Fibroblast of skin of right quadriceps (primary cell): Measurements from ENCODE around the gene ZNF432.
"Not testable (repeated sequence)": the region's sequence is repeated elsewhere in the genome, so short reads cannot be mapped to it uniquely, and the experiment has no call there.

ENCODE experiments used
- DNase-seq: peaks from one replicate; pipeline ENCODE4 v3.0.0-alpha.2; 2013

The ZNF432 gene

DNA sequence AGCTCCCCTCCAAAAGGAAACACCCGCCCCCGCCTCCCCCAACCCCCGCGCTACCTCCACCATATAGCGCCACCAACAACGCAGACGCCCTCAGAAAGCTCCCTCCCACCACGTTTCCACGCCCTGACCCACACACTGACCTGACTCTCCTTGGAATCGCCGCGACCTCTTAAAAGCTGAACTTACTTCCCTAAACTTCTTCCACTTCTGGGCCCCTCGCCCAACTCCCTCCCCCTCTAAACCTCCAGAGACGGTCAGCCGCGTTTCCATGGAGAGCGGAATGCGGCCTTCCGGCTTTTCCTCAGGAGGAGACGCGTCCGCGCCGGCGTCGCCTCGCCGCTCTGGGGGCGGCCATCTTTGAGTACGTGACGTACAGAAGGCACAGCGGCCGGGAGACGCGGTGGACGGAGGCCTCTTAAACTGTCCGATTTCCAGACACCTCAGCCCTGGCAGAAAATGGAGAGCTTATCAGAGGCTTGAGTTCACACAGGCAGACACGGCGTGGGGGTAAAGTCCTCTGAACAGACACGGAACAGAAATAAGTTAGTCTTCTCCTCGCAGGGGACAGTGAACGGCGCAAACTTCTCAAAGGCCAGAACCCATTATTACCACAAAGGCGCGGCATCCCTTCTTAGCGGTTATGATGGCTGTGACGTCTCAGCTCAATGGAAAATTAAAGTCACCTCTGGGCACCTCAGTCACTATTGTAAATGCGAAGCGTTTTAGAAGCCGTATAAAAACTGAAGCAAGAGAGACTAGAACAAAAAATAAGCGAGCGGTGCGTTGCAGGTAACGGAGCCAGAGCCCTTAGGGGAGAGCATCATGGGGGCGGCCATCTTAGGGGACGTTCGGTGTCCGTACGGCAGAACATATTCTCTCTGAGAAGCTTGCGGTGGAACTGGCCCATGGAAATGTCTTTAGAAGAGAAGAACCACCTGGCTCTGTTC is at the start of gene ZNF432:
Gene ZNF432, minus strand, starts transcription at position 284 of the 947 bp plus-strand sequence. CDS start 1,970 bp downstream, outside the sequence.
- peak; percentile 93 for DNase-seq

GRCh38 chr19:52096416-52096815 is 47.8 kb upstream of the ZNF432 start:
- DNase-seq, result not testable (repeated sequence)

GRCh38 chr19:52095172-52096014 is 46.8 kb upstream of the ZNF432 start, which contains the start of gene ZNF841:
ZNF841 (minus strand) TSS chr19:52095765; CDS start chr19:52084801, 10,964 bp downstream.
- DNase-seq, result peak; percentile 92

DNA sequence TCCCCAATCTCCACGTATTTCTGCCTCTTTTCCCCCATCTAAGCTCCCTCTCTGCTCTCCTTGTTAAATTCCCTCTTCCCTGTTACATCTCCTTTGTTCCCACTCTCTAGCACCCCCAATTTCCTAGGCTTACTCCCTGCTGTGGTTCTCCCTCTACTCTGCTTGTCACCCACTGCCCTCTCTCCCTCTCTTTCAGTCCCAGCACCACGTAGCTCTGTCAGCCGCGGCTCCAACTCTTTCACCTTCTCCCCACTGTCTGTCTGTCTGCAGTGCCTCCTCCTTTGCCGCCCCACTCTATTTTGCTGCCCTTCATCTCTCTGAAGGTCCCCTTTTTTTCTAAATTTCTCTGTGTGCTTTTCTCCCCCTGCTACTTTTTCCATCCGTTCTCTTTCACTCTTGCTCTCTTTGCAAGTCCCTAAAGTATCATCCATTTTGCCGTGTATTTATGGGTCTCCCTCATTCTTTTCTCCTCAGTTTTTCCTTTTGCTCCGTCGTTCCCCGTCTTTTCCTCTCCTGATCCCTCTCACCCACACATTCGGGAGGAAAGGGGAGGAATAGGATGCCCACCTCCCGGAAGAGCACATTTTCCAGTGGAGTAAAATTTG is 46.0 kb upstream of the ZNF432 start:
- no peak for DNase-seq

DNA sequence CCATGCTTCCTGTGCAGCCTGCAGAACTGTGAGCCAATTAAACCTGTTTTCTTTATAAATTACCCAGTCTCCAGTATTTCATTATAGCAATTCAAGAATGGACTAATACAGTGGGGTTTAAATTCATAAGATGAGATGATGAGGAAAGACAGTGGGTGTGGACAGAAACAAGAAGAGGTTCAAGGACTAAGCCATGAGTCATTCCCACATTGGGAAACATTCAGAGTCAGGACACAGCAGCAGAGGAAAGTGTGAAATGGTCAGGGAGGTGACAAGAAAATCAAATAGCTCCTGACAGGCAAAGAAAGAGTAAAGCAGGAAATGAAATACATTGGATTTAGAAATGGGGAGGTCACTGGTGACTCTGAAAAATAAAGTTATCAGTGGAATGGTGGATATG is 37.8 kb upstream of the ZNF432 start:
- DNase-seq, result no peak

GRCh38 chr19:52070496-52070895 is 21.9 kb upstream of the ZNF432 start:
- no peak for DNase-seq

GRCh38 chr19:52069653-52070052 is 21.0 kb upstream of the ZNF432 start:
- DNase-seq, result no peak

DNA sequence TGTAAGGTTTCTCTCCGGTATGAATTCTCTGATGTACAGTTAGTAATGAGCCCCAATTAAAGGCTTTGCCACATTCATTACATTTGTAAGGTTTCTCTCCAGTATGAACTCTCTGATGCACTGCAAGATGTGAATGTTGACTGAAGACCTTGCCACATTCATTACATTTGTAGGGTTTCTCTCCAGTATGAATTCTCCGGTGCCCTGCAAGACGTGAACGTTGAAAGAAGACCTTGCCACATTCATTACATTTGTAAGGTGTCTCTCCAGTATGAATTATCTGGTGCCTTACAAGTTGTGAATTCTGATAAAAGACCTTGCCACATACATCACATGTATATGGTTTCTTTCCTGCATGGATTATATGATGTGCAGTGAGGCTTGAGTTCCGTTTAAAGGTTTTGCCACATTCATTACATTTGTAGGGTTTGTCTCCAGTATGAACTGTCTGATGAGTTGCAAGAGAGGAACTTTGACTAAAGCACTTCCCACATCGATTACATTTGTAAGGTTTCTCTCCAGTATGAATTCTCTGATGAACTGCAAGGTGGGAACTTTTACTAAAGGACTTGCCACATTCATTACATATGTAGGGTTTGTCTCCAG is 17.7 kb upstream of the ZNF432 start:
- DNase-seq, result no peak

GRCh38 chr19:52065399-52065798 is 16.8 kb upstream of the ZNF432 start:
- DNase-seq, result no peak

GRCh38 chr19:52056480-52056879 is 7.8 kb upstream of the ZNF432 start:
- not testable (repeated sequence) for DNase-seq

DNA sequence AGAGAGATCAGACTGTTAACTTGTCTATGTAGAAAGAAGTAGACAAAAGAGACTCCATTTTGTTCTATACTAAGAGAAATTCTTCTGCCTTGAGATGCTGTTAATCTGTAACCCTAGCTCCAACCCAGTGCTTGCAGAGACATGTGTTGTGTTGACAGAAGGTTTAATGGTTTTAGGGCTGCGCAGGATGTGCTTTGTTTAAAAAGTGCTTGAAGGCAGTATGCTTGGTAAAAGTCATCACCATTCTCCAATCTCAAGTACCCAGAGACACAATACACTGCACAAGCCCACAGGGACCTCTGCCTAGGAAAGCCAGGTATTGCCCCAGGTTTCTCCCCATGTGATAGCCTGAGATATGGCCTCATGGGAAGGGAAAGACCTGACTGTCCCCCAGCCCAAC is 3.1 kb upstream of the ZNF432 start:
- not testable (repeated sequence) for DNase-seq

GRCh38 chr19:52039169-52039568 is 9.5 kb downstream of the ZNF432 start:
- no peak for DNase-seq

- peak; percentile 9 for DNase-seq
These were observed 14.4 kb downstream of the ZNF432 start for GRCh38 chr19:52034051-52034728.

GRCh38 chr19:52028780-52029123 is 19.9 kb downstream of the ZNF432 start:
- DNase-seq, result no peak

DNA sequence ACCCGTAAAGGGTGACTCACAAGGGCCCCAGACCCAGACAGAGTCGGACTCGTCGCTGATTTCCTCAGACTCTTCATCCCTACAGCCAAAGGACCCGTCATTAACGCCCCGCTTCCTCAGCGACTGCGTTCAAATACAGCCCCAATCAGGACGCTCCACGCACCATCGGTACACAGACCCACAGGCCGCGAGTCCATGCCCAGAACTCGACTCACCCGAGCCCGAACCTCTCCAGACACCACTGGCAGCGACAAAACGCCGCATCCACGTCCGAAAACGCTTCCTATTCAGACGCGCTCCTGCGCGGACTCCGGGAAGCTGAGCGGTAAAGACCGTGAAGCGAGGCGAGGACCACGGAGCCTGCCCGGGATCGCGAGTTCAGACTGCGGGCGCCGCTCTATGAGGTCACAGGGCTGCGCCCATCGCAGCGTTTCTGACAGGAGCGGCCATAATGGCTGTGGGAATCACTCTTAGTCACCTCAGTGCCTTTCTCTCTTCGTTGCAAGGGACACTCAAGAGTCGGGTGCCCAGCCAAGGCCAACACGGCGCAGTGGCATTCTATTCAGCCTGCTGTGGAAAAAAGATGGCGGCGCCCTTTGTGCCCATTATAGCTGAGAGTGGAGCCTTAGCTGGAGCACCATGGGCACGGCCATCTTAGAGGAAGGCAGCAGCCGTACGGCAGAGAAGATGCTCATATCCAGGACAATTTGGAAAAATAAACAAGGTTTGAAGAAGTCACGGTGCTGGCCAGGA is 20.4 kb downstream of the ZNF432 start, which contains the start of gene ZNF614:
Gene ZNF614, minus strand, starts transcription at position 353 of the 753 bp plus-strand sequence. CDS start 2,634 bp downstream, outside the sequence.
- peak; percentile 85 for DNase-seq

DNA sequence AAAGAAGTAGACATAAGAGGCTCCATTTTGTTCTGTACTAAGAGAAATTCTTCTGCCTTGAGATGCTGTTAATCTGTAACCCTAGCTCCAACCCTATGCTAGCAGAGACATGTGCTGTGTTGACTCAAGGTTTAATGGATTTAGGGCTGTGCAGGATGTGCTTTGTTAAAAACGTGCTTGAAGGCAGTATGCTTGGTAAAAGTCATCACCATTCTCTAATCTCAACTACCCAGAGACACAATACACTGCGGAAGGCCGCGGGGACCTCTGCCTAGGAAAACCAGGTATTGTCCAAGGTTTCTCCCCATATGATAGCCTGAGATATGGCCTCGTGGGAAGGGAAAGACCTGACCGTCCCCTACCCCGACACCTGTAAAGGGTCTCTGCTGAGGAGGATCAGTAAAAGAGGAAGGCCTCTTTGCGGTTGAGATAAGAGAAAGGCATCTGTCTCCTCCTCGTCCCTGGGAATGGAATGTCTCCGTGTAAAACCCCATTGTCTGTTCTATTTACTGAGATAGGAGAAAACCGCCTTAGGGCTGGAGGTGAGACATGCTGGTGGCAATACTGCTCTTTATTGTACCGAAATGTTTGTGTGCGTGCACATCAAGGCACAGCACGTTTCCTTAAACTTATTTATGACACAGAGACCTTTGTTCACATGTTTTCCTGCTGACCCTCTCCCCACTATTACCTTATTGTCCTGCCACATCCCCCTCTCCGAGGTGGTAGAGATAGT is 22.2 kb downstream of the ZNF432 start:
- DNase-seq, result not testable (repeated sequence)

- DNase-seq, result not testable (repeated sequence)
These were observed 24.2 kb downstream of the ZNF432 start for GRCh38 chr19:52024478-52024877.

- no peak for DNase-seq
These were observed 26.4 kb downstream of the ZNF432 start for GRCh38 chr19:52022193-52022592.

- no peak for DNase-seq
These were observed 28.1 kb downstream of the ZNF432 start for GRCh38 chr19:52020506-52020905.

DNA sequence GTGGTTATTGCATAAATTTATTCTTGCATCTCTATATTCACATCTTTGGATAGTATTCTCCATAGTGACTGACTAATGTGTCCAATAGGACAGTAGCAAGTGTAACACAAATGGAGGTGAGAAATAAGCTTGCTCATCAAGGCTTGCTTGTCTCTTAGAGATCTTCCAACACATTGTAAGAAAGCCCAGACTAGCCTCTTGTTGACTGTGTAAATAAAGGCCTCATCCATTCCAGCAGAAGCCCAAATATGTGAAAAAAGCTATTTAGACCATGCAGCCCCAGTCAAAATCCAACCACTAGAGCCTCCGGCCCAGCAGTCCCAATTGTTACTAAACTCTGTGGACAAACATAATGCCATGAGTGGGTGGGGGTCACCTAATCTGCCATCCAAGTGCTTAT is 38.0 kb downstream of the ZNF432 start:
- no peak for DNase-seq
